Right hindlimb (tissue), 1 donor: ENCODE results near the gene TTC34.
"Not testable (repeated sequence)": the region's sequence is repeated elsewhere in the genome, so short reads cannot be mapped to it uniquely, and the experiment has no call there.

Experiments used
- DNase-seq: peaks from one replicate; pipeline ENCODE4 v3.0.0-alpha.2; 2018

The TTC34 gene

GRCh38 chr1:2791027-2791760 is 10.3 kb downstream of the TTC34 start:
- peak; percentile 11 for DNase-seq

GRCh38 chr1:2789986-2790581 is 11.4 kb downstream of the TTC34 start:
- peak; percentile 9 for DNase-seq

GRCh38 chr1:2789164-2789985 is 12.1 kb downstream of the TTC34 start:
- peak; percentile 10 for DNase-seq

GRCh38 chr1:2788506-2789163 is 12.9 kb downstream of the TTC34 start:
- DNase-seq = no peak

GRCh38 chr1:2787163-2787911 is 14.2 kb downstream of the TTC34 start:
- peak; percentile 16 for DNase-seq

- DNase-seq = peak; percentile 40
Observed at GRCh38 chr1:2786329-2787162, 14.9 kb downstream of the TTC34 start.

- peak; percentile 19 for DNase-seq
Observed at GRCh38 chr1:2785631-2786328, 15.7 kb downstream of the TTC34 start.

- DNase-seq = no peak
Observed at GRCh38 chr1:2784854-2785630, 16.5 kb downstream of the TTC34 start.

GRCh38 chr1:2783435-2784397 is 17.8 kb downstream of the TTC34 start:
- DNase-seq = peak; percentile 16

- no peak for DNase-seq
Observed at GRCh38 chr1:2783069-2783434, 18.4 kb downstream of the TTC34 start.

- DNase-seq = no peak
Observed at GRCh38 chr1:2781627-2782026, 19.9 kb downstream of the TTC34 start.

- no peak for DNase-seq
Observed at GRCh38 chr1:2778220-2778592, 23.3 kb downstream of the TTC34 start.

GRCh38 chr1:2777424-2778219 is 23.9 kb downstream of the TTC34 start:
- peak; percentile 21 for DNase-seq

GRCh38 chr1:2775333-2775732 is 26.2 kb downstream of the TTC34 start:
- not testable (repeated sequence) for DNase-seq

GRCh38 chr1:2768052-2768451 is 33.4 kb downstream of the TTC34 start:
- not testable (repeated sequence) for DNase-seq

- not testable (repeated sequence) for DNase-seq
Observed at GRCh38 chr1:2759433-2759832, 42.1 kb downstream of the TTC34 start.

GRCh38 chr1:2757519-2757918 is 44.0 kb downstream of the TTC34 start:
- DNase-seq = not testable (repeated sequence)

- DNase-seq = not testable (repeated sequence)
Observed at GRCh38 chr1:2755426-2755825, 46.1 kb downstream of the TTC34 start.
